ENCODE results near the gene FAM174B. TPM values are rescaled to one million over a fixed set of nuclear protein-coding genes. Genes with fewer than 3 reads are reported as not detected.

The FAM174B gene
- total RNA-seq, 3 donors from 2014 or later (not counting 1 experiment from before 2014, with no cell fraction given) = 0.68 to 2.6 (median 0.88) TPM

GRCh38 chr15:92601592-92602266, 53.8 kb downstream of the FAM174B start:
- no peaks in the 10 kb centered on the region for H3K9me3 ChIP-seq (ENCODE audit: control insufficient read depth, insufficient read depth, low read length)
- peaks cover 6 to 7% of the 10 kb centered on the region in 2 donors for H3K27me3 Mint-ChIP-seq (ENCODE audit: low read depth in 2 of 2)
- no peak for TF ChIP-seq CTCF (IDR thresholded peaks at IDR 0.05)
- no peak overlapping the region for H3K27ac ChIP-seq (ENCODE audit: low read length)
- DNase-seq (no peak), ATAC-seq (no peak)
- H3K27me3 ChIP-seq (ENCODE audit: control insufficient read depth, insufficient read depth, low read length) = no peaks in the 10 kb centered on the region
- intact Hi-C loops (cut with micrococcal nuclease) = no loop called here
- no peaks in the 10 kb centered on the region for H3K9me3 Mint-ChIP-seq
- H3K4me3 ChIP-seq (ENCODE audit: low read length) = no peak overlapping the region
- WGBS (ENCODE audit: insufficient coverage) = 85% methylated on average over 3 of the region's 3 CpGs
- no peaks in the 10 kb centered on the region for H3K4me1 ChIP-seq (ENCODE audit: control insufficient read depth, insufficient read depth, low read length)
- no peaks in the 10 kb centered on the region for H3K36me3 Mint-ChIP-seq
- no peak overlapping the region for H3K27ac Mint-ChIP-seq
- no peak overlapping the region for H3K4me3 Mint-ChIP-seq
- H3K36me3 ChIP-seq (ENCODE audit: control insufficient read depth, insufficient read depth, low read length) = no peaks in the 10 kb centered on the region
- H3K4me1 Mint-ChIP-seq = no peaks in the 10 kb centered on the region

- Mint-ChIP-seq H3K36me3 (no peaks in the 10 kb centered on the region), H3K4me1 (no peaks in the 10 kb centered on the region), H3K27ac (no peak overlapping the region), H3K9me3 (no peaks in the 10 kb centered on the region), H3K4me3 (no peak overlapping the region), H3K27me3 (ENCODE audit: low read depth in 2 of 2) (peaks cover 3 to 5% of the 10 kb centered on the region in 2 donors)
- ATAC-seq (no peak), DNase-seq (no peak)
- no peaks in the 10 kb centered on the region for H3K36me3 ChIP-seq (ENCODE audit: control insufficient read depth, insufficient read depth, low read length)
- no peak overlapping the region for H3K27ac ChIP-seq (ENCODE audit: low read length)
- WGBS (ENCODE audit: insufficient coverage) = 50% methylated on average over 3 of the region's 3 CpGs
- TF ChIP-seq CTCF (IDR thresholded peaks at IDR 0.05) = no peak
- no peak overlapping the region for H3K4me3 ChIP-seq (ENCODE audit: low read length)
- no peaks in the 10 kb centered on the region for H3K27me3 ChIP-seq (ENCODE audit: control insufficient read depth, insufficient read depth, low read length)
- H3K9me3 ChIP-seq (ENCODE audit: control insufficient read depth, insufficient read depth, low read length) = no peaks in the 10 kb centered on the region
- no peaks in the 10 kb centered on the region for H3K4me1 ChIP-seq (ENCODE audit: control insufficient read depth, insufficient read depth, low read length)
- intact Hi-C loops (cut with micrococcal nuclease) = no loop called here
These were observed 54.7 kb downstream of the FAM174B start for GRCh38 chr15:92600856-92601255.

GRCh38 chr15:92599394-92599970, 56.1 kb downstream of the FAM174B start:
- H3K4me3 ChIP-seq (ENCODE audit: low read length) = no peak overlapping the region
- DNase-seq (no peak), ATAC-seq (no peak)
- intact Hi-C loops (cut with micrococcal nuclease) = no loop called here
- no peaks in the 10 kb centered on the region for H3K9me3 ChIP-seq (ENCODE audit: control insufficient read depth, insufficient read depth, low read length)
- H3K27me3 ChIP-seq (ENCODE audit: control insufficient read depth, insufficient read depth, low read length) = no peaks in the 10 kb centered on the region
- H3K4me3 Mint-ChIP-seq = no peak overlapping the region
- no peaks in the 10 kb centered on the region for H3K4me1 ChIP-seq (ENCODE audit: control insufficient read depth, insufficient read depth, low read length)
- no peaks in the 10 kb centered on the region for H3K4me1 Mint-ChIP-seq
- H3K27ac ChIP-seq (ENCODE audit: low read length) = no peak overlapping the region
- H3K36me3 ChIP-seq (ENCODE audit: control insufficient read depth, insufficient read depth, low read length) = no peaks in the 10 kb centered on the region
- no peak overlapping the region for H3K27ac Mint-ChIP-seq
- no peaks in the 10 kb centered on the region for H3K9me3 Mint-ChIP-seq
- TF ChIP-seq CTCF (IDR thresholded peaks at IDR 0.05) = no peak
- no peaks in the 10 kb centered on the region for H3K36me3 Mint-ChIP-seq
- H3K27me3 Mint-ChIP-seq (ENCODE audit: low read depth in 2 of 2) = peaks cover 3 to 8% of the 10 kb centered on the region in 2 donors
- WGBS (ENCODE audit: insufficient coverage) = 19% methylated on average over 4 of the region's 4 CpGs

All from natural killer cell (primary cell).